Left ventricle myocardium superior (tissue), 1 donor: ENCODE measurements around the gene MICOS13. TPM values are rescaled to one million over a fixed set of nuclear protein-coding genes. Genes with fewer than 3 reads are reported as not detected.

ENCODE experiments used
- ATAC-seq: fragments of 200-7000 bp; cut with Tn5 transposase; one replicate; pipeline ENCODE4 v1.9.1; 2020; ENCODE audit warnings: mild to moderate bottlenecking, moderate library complexity
- DNase-seq: peaks from one replicate; pipeline ENCODE4 v3.0.0-alpha.2; 2020
- intact Hi-C: fragments of 100-400 bp; cut with micrococcal nuclease; formaldehyde crosslinking; loops from one replicate; pipeline ENCODE4 v1.11.0; 2022
- total RNA-seq: library from RNA; stranded (reverse); fragmentation: NEBNext Ultra II Directional; extraction: Animal tissue kit (Norgen Biotek cat#: 25700); gene quantifications from one replicate; pipeline ENCODE4 v1.2.1, GENCODE V29; 2021
- donor health status: DM: no; HTN: yes; CAD: no; lungs with severe emphysema.

MICOS13 gene
- total RNA-seq, 1 donor from 2014 or later, result 167 TPM

GRCh38 chr19:5676105-5676771 lies 4.1 kb downstream of the MICOS13 start:
- ATAC-seq, result no peak
- no peak for DNase-seq
- intact Hi-C loops, result no loop called here

GRCh38 chr19:5674714-5675113 lies 5.6 kb downstream of the MICOS13 start:
- ATAC-seq (no peak), DNase-seq (no peak)
- intact Hi-C loops, result no loop called here

- DNase-seq (no peak), ATAC-seq (no peak)
- intact Hi-C loops, result no loop called here
Measured at GRCh38 chr19:5673752-5674151, 6.6 kb downstream of the MICOS13 start.

- intact Hi-C loops, result no loop called here
- DNase-seq (no peak), ATAC-seq (no peak)
Measured at GRCh38 chr19:5672708-5673459, 7.4 kb downstream of the MICOS13 start.

- intact Hi-C loops, result no loop called here
- ATAC-seq (no peak), DNase-seq (no peak)
Measured at GRCh38 chr19:5671600-5671999, 8.7 kb downstream of the MICOS13 start.

- DNase-seq (no peak), ATAC-seq (no peak)
- intact Hi-C loops, result no loop called here
Measured at GRCh38 chr19:5669212-5669611, 11.1 kb downstream of the MICOS13 start.

- ATAC-seq (peak; percentile 12), DNase-seq (no peak)
- intact Hi-C loops, result no loop called here
Measured at GRCh38 chr19:5667751-5668271, 12.5 kb downstream of the MICOS13 start.

- DNase-seq (no peak), ATAC-seq (no peak)
- intact Hi-C loops, result no loop called here
Measured at GRCh38 chr19:5666921-5667610, 13.2 kb downstream of the MICOS13 start.

- ATAC-seq, result no peak
- intact Hi-C loops, result no loop called here
Measured at GRCh38 chr19:5665781-5666513, 14.4 kb downstream of the MICOS13 start.

GRCh38 chr19:5664515-5664914 lies 15.8 kb downstream of the MICOS13 start:
- DNase-seq (no peak), ATAC-seq (no peak)
- intact Hi-C loops, result no loop called here

More at GRCh38 chr19:5665781-5666513, 14.4 kb downstream of the MICOS13 start:
- no peak for DNase-seq

GRCh38 chr19:5663904-5664303 lies 16.4 kb downstream of the MICOS13 start:
- DNase-seq, result no peak
- intact Hi-C loops, result no loop called here

GRCh38 chr19:5661483-5661882 lies 18.8 kb downstream of the MICOS13 start:
- DNase-seq (no peak), ATAC-seq (no peak)
- intact Hi-C loops, result no loop called here

More at GRCh38 chr19:5663904-5664303, 16.4 kb downstream of the MICOS13 start:
- ATAC-seq, result no peak

- ATAC-seq (no peak), DNase-seq (no peak)
- intact Hi-C loops, result no loop called here
Measured at GRCh38 chr19:5655412-5655811, 24.9 kb downstream of the MICOS13 start.

GRCh38 chr19:5654931-5655330 lies 25.4 kb downstream of the MICOS13 start:
- intact Hi-C loops, result no loop called here
- ATAC-seq, result no peak
- no peak for DNase-seq

- ATAC-seq, result no peak
- intact Hi-C loops, result no loop called here
- DNase-seq, result no peak
Measured at GRCh38 chr19:5652261-5652660, 28.1 kb downstream of the MICOS13 start.

GRCh38 chr19:5651361-5651760 lies 29.0 kb downstream of the MICOS13 start:
- ATAC-seq (no peak), DNase-seq (no peak)
- intact Hi-C loops, result no loop called here

GRCh38 chr19:5648464-5648863 lies 31.9 kb downstream of the MICOS13 start:
- DNase-seq, result no peak
- intact Hi-C loops, result no loop called here
- no peak for ATAC-seq

- intact Hi-C loops, result no loop called here
- no peak for DNase-seq
- no peak for ATAC-seq
Measured at GRCh38 chr19:5646703-5647102, 33.6 kb downstream of the MICOS13 start.

- intact Hi-C loops, result no loop called here
- ATAC-seq (no peak), DNase-seq (no peak)
Measured at GRCh38 chr19:5645409-5645808, 34.9 kb downstream of the MICOS13 start.
